GM10266 (cell line): ENCODE measurements around the gene GCN1.

ENCODE experiments used
- DNase-seq: peaks from one replicate; pipeline ENCODE4 v3.0.0; 2012; ENCODE audit errors: extremely low spot score
- TF ChIP-seq, protein P1 (sequence below): IDR thresholded peaks from 2 replicates; pipeline ENCODE4 v1.5.1; 2012; ENCODE audit warnings: mild to moderate bottlenecking, low read depth; ENCODE audit not compliant: control insufficient read depth, insufficient read depth; ENCODE audit errors: missing control alignments

The GCN1 gene

DNA sequence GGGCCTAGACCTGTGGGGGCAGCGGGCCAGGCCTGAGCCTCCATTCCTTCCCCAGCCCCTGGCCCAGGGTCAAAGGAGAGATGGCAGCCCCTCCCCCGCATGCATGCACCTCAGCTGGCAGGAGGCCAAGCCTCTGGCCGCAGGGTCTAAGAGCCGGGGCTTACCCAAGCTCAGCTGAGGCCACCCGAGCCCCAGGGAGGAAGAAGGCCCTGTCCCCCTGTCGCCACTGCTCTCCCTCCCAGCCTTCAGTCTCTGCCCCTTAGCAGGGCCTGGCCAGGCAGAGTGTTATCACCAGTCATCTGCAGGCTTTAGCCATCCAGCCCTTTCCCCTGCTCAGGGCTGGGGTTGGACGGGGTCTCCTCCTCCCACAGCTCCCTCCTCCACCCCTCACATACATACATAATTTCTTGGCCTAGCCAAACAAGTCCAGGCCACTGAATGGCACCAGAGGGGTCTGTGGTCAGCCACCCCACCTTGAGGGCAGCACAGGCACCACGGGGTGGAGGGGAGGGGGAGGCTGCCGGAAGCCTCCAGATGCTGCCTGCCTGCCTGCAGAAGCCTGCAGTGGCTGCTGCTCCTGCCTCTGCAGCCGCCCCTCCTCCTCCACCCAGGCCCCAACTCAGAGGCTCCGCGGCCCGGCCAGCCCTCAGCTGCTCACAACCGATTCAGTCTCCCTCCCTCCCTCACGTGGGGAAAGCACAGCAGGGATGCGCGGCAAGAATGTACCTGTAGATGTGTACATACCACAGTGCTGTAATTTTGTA lies 100.7 kb downstream of the GCN1 start:
- DNase-seq, result no peak
- TF ChIP-seq, protein P1, sequence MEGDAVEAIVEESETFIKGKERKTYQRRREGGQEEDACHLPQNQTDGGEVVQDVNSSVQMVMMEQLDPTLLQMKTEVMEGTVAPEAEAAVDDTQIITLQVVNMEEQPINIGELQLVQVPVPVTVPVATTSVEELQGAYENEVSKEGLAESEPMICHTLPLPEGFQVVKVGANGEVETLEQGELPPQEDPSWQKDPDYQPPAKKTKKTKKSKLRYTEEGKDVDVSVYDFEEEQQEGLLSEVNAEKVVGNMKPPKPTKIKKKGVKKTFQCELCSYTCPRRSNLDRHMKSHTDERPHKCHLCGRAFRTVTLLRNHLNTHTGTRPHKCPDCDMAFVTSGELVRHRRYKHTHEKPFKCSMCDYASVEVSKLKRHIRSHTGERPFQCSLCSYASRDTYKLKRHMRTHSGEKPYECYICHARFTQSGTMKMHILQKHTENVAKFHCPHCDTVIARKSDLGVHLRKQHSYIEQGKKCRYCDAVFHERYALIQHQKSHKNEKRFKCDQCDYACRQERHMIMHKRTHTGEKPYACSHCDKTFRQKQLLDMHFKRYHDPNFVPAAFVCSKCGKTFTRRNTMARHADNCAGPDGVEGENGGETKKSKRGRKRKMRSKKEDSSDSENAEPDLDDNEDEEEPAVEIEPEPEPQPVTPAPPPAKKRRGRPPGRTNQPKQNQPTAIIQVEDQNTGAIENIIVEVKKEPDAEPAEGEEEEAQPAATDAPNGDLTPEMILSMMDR, result no peak

DNA sequence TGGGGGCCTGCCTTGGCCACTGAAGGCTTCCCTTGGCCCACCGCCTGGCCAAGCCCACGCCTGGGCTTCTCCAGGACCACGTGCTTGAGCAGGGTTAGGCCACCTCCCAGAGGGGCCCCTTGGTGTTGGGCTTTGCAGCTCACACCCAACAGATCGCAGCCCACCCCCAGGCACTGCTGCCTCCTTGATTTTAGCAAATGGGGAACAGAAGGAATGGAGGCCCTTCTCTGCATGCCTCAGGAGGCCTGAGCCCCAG lies 101.3 kb downstream of the GCN1 start:
- TF ChIP-seq, protein P1, result no peak
- no peak for DNase-seq

DNA sequence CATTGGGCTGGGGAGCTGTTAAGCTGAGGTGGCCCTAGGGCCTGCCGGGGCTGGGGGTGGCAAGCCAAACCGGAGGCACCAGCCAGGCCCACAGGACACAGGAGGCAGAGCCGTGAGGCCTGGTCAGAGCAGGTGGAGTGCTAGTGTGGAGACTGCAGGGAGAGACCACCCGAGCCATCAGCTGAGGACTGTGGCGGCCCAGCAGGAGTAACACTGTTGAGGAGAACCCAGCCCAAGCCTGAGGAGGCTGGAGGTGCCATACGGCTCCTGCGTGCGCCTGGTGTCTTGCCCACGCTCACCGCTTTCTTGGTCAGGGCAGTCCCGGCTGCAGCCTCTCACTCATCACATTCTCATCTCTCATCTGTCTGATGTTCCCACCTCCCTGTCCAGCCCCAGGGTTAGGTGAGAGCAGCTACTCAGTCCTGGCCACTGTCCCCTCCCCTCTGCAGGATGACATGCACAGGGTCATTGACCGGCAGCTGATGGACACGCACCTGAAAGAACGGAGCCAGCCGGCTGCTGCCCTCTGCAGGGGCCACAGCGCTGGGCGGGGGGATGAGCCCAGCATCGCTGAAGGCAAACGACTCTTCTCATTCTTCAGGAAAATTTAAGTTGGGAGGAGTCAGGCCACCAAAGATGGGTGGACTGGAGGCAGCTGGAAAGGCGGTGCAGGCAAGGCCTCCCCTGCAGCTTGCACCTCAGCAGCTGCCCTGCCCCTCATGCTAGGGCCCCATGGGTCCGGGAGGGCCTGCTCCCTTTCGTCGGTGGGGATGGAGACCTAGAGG lies 101.8 kb downstream of the GCN1 start:
- no peak for DNase-seq
- TF ChIP-seq, protein P1, result no peak

DNA sequence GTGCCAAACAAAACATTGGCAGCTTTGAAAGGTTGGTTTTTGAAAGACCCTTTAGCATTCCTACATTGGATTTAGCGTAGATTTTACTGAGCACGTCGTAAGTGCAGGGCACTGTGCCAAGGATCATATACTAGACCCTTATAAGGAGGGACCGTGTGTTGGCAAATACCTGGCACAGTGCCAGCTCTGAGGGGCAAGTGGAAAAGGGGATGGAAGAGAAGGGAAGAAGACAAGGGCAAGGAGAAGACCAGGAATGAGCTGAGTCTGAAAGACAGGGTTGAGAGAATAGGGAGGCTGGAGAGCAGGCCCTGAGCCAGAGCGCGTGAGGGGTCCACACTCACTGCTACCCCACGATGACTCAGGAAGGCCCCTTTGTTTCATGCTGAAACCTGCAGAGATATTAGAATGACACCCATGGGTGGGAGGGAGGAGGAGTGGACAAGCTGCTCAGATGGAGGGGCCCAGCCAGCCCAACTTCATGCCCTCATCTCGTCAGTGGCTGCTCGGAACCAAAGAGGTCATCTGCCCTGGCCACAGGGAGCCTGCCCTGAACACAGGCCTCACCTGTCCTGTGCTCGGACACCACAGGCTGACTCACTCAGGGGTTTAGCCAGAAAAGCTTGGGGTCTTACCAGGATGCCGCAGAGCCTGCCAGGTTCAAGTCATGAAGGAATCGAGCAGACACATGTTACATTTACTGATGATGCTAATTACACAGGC lies 103.0 kb downstream of the GCN1 start:
- no peak for DNase-seq
- TF ChIP-seq, protein P1, result no peak

DNA sequence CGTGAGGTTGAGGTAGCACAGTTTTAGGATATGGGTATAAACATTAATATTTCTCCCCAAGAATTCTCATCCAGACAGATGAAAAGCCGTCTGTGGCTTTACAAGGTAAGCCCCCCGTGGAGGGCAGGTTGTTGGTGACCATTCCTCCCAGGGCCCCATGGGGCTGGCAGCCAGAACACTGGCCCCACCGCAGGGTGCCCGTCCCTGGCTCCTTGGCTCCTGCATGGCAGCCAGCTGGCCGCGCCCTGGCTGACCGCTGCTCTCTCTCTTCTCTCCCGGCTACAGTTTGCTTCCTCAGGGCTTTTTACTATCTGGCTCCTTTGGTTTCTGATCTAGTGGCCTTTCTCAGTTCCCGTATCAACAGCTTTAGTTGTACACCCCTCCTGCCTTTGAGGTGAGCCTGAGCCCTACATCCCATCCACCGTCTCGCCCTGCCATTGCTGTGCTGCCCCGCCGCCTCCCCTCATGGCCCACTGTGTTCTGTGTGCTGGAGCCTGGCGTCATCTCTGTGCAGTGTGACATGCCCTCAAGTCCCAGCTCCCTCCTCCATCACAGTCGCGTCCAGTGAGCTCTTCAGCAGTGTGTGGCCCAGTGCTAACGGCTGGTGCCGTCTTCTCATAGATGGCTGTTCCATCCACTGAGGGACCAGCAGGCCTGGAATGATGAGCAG lies 103.8 kb downstream of the GCN1 start:
- TF ChIP-seq, protein P1, result no peak
- no peak for DNase-seq

DNA sequence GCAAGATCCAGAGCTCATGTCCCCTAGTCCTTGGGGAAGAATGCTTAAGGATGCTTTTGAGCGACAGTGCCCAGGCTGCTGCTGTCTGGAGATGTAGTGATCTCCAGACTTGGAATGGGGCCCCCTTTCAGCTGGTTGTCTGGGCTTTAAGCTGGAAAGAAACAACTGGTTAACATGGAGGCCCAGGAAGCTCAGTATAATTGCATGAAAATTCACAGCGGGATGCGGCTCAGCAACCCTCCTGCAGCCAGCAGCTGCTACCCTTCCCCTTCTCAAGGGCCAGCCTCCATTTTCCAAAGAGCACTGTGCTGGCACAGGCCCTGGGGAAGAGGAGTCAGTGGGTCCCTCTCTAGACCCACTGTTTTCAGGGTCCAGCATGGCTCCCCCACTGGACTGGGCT lies 104.3 kb downstream of the GCN1 start:
- DNase-seq, result no peak
- TF ChIP-seq, protein P1, result no peak

DNA sequence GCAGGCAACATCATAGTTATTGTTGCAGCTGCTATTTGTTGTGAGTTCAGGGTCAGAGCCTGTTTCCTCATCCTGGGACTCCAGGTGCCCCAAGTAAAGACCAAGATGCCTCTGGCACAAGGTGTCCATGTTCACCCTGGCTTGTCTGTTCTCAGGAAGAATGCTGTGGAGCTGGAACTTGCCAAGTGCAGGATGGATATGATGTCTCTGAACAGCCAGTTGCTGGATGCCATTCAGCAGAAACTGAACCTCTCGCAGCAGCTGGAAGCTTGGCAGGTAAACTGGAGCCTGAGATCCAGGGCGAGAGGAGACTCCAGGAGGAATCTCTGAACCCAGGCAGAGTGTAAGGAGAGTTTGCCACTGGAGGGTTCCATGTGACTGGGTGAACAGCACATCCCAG lies 104.7 kb downstream of the GCN1 start:
- DNase-seq, result no peak

More for the DNA sequence above, 104.7 kb downstream of the GCN1 start:
- TF ChIP-seq, protein P1, result no peak
